Fibroblast of villous mesenchyme (primary cell): Measurements from ENCODE around the gene ENTR1. TPM values are rescaled to one million over a fixed set of nuclear protein-coding genes. Genes with fewer than 3 reads are reported as not detected.
"Not testable (repeated sequence)": the region's sequence is repeated elsewhere in the genome, so short reads cannot be mapped to it uniquely, and the experiment has no call there.

Source experiments
- DNase-seq: peaks from one replicate; pipeline ENCODE4 v3.0.0-alpha.2; 2010; ENCODE audit warnings: low read depth
- H3K4me3 ChIP-seq: 2 replicates; pipeline ENCODE4 v1.5.1; 2011; ENCODE audit warnings: low read depth, mild to moderate bottlenecking, low read length
- CTCF ChIP-seq: IDR thresholded peaks from 2 replicates; pipeline ENCODE4 v1.5.1; 2012; ENCODE audit warnings: low read depth, mild to moderate bottlenecking, low read length; ENCODE audit not compliant: insufficient read depth
- total RNA-seq: library from RNA; depleted of rRNA; stranded (reverse); fragments of >200 nt; gene quantifications from 2 replicates; pipeline ENCODE4 v1.2.3, GENCODE V29; 2012

ENTR1 gene
- total RNA-seq, 1 donor: 34.5 TPM

- no peak overlapping the region for H3K4me3 ChIP-seq
- no peak for DNase-seq
- no peak for TF ChIP-seq CTCF
Measured at GRCh38 chr9:136429683-136430491, 19.5 kb upstream of the ENTR1 start.

DNA sequence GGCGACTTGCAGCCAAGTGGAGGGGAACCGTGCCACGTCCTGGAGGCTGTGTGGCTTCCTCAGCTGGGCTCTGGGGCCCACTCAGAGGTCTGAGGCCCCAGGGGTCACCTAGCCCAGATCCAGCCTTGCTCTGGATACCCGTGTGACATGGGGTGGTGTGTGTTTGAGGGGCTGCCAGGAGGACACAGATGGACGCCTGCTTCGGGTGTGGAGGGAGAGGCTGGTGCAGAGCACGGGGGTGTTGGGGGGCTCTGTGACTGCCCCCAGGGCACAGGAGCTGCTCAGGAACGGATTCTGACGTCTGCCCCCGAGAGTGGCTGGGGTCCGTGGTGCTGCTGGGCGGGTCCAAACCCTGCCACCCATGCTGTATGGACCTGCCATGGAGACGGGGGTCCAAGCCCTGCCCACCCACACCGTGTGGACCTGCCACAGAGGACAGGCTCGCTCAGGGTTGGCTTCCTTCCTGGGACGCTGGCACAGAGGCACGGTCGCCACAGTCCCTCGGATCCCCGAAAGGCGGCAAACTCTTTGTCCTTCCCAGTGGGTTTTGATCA, 18.7 kb upstream of the ENTR1 start:
- TF ChIP-seq CTCF: no peak

GRCh38 chr9:136426787-136427186, 16.4 kb upstream of the ENTR1 start:
- TF ChIP-seq CTCF: no peak
- DNase-seq: no peak
- H3K4me3 ChIP-seq: no peak overlapping the region

More for the DNA sequence above, 18.7 kb upstream of the ENTR1 start:
- no peak for DNase-seq
- H3K4me3 ChIP-seq: no peak overlapping the region

DNA sequence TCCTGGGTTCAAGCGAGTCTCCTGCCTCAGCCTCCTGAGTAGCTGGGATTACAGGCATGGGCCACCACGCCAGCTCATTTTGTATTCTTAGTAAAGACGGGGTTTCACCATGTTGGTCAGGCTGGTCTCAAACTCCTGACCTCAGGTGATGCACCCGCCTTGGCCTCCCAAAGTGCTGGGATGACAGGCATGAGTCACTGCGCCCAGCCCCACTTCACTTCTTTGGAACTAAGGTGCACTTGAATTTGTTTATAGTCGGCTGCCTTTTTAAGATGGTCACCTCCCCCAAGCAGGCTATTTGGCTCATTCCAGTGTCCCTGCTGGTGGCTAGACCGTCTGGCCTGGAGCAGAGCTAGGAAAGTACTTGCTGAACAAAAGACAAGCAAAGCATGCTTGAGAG, 15.0 kb upstream of the ENTR1 start:
- not testable (repeated sequence) for DNase-seq, H3K4me3 ChIP-seq

GRCh38 chr9:136424750-136425362, 14.4 kb upstream of the ENTR1 start:
- H3K4me3 ChIP-seq: no peak overlapping the region
- TF ChIP-seq CTCF: no peak
- DNase-seq: no peak

- no peak overlapping the region for H3K4me3 ChIP-seq
- TF ChIP-seq CTCF: no peak
- no peak for DNase-seq
Measured at GRCh38 chr9:136423432-136424146, 13.2 kb upstream of the ENTR1 start.

DNA sequence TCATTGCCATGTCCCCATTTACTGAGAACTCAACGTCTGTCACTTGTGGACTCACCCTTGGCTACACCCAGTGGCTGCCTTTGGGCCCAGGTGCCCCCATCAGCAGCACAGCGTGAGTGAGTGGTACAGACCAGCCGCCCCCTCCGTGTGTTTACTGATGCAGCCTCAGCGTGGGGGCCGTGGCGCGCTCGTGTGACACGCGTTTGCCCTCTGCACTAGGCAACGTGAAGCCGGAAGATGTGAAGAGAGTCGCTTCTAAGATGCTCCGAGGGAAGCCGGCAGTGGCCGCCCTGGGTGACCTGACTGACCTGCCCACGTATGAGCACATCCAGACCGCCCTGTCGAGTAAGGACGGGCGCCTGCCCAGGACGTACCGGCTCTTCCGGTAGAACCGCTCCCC, 12.5 kb upstream of the ENTR1 start:
- H3K4me3 ChIP-seq: no peak overlapping the region
- TF ChIP-seq CTCF: no peak
- no peak for DNase-seq
